SKM-1 (cell line): ENCODE data around the gene ALAD.
"Not testable (repeated sequence)": the region's sequence is repeated elsewhere in the genome, so short reads cannot be mapped to it uniquely, and the experiment has no call there.

ENCODE experiments used
- DNase-seq: peaks from one replicate; lab custom pipeline; 2025; ENCODE audit not compliant: unreplicated experiment; lab: John Stamatoyannopoulos, UW

ALAD gene

GRCh38 chr9:113375057-113376023, 25.7 kb downstream of the ALAD start:
- no peak for DNase-seq

GRCh38 chr9:113373676-113374392, 27.2 kb downstream of the ALAD start:
- DNase-seq: no peak

GRCh38 chr9:113373256-113373655, 27.8 kb downstream of the ALAD start:
- no peak for DNase-seq

GRCh38 chr9:113372059-113372458, 29.0 kb downstream of the ALAD start:
- no peak for DNase-seq

- DNase-seq: no peak
Observed at GRCh38 chr9:113370806-113371325, 30.2 kb downstream of the ALAD start.

GRCh38 chr9:113369855-113370140, 31.3 kb downstream of the ALAD start:
- DNase-seq: no peak

- no peak for DNase-seq
Observed at GRCh38 chr9:113368982-113369854, 31.9 kb downstream of the ALAD start.

GRCh38 chr9:113368348-113368981, 32.6 kb downstream of the ALAD start:
- DNase-seq: no peak

- not testable (repeated sequence) for DNase-seq
Observed at GRCh38 chr9:113365652-113366051, 35.4 kb downstream of the ALAD start.

- no peak for DNase-seq
Observed at GRCh38 chr9:113364951-113365350, 36.1 kb downstream of the ALAD start.

- no peak for DNase-seq
Observed at GRCh38 chr9:113363336-113363735, 37.7 kb downstream of the ALAD start.

GRCh38 chr9:113361304-113362018, 39.6 kb downstream of the ALAD start:
- no peak for DNase-seq

GRCh38 chr9:113360242-113360842, 40.7 kb downstream of the ALAD start:
- DNase-seq: no peak

GRCh38 chr9:113359385-113359784, 41.7 kb downstream of the ALAD start:
- DNase-seq: no peak

GRCh38 chr9:113356686-113357292, 44.3 kb downstream of the ALAD start:
- DNase-seq: no peak

- no peak for DNase-seq
Observed at GRCh38 chr9:113355040-113355596, 46.0 kb downstream of the ALAD start.

GRCh38 chr9:113352411-113352810, 48.7 kb downstream of the ALAD start:
- no peak for DNase-seq

- DNase-seq: no peak
Observed at GRCh38 chr9:113352006-113352405, 49.1 kb downstream of the ALAD start.

GRCh38 chr9:113350937-113351336, 50.1 kb downstream of the ALAD start:
- peak; percentile 18 for DNase-seq
